ENCODE data around the gene PACSIN1.

Gene PACSIN1

DNA sequence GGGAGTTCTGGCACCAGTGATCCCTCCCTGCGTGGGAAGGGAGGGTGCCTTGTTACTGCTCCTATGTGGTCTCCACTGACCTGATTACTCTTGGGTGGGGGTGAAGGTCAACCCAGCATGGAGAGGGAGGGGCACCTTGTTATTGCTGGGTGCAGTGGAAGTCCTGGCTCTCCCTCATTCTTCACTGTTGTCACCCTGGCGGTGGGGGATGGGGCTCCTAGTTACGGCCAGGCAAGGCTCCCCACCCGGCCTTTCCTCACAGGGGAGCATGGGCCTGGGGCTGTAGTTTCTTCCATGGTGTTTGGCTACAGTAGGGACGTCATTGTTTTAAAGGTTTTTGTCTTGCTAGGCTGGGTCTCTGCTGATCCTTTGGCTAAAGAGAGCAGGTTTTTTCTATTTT, 40.8 kb downstream of the PACSIN1 start:
- Histone ChIP-seq H3K27ac (ENCODE audit: low read depth, low read length) (no peak overlapping the region), H3K4me3 (ENCODE audit: insufficient read depth, low read length, poor library complexity, severe bottlenecking) (no peak overlapping the region), H3K27me3 (ENCODE audit: low read length) (no peaks in the 10 kb centered on the region), H3K36me3 (ENCODE audit: low read length) (peaks cover 7% of the 10 kb centered on the region), H4K20me1 (ENCODE audit: low read depth, low read length) (no peaks in the 10 kb centered on the region), H3K9me2 (replicated peaks; ENCODE audit: insufficient read depth, low read length) (no peaks in the 10 kb centered on the region), H3K9me3 (ENCODE audit: insufficient read depth, low read length) (peaks cover 5% of the 10 kb centered on the region; the same call in 1 of the 2 replicates), H3K9ac (ENCODE audit: low read length) (no peak overlapping the region), H3K79me2 (ENCODE audit: insufficient read depth, low read length) (no peaks in the 10 kb centered on the region), H2AFZ (ENCODE audit: low read depth, low read length, severe bottlenecking) (no peak overlapping the region), H3K4me2 (ENCODE audit: low read depth, low read length, poor library complexity, severe bottlenecking) (no peak overlapping the region), H3F3A (ENCODE audit: insufficient read depth) (peaks cover 8% of the 10 kb centered on the region)
- TF ChIP-seq EZH2phosphoT487 (conservative IDR thresholded peaks at IDR 0.05; ENCODE audit: low read length) (no peak), CTCF (IDR thresholded peaks at IDR 0.05; ENCODE audit: insufficient read depth, low read length, poor library complexity, severe bottlenecking) (no peak)

DNA sequence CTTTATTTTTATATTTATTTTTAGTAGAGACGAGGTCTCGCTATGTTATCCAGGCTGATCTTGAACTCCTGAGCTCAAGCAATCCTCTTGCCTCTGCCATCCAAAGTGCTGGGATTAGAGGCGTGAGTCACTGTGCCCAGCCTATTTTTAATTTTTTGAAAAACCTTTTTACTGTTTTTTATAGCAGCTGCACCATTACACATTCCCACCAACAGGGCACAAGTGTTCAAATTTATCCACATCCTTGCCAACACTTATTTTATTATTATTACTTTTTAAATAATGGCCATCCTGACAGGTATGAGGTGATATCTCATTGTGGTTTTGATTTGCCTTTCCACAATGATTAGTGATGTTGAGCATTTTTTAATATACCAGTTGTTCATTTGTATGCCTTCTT, 42.5 kb downstream of the PACSIN1 start:
- peaks cover 5% of the 10 kb centered on the region; the same call in 1 of the 2 replicates for H3K9me3 ChIP-seq (ENCODE audit: insufficient read depth, low read length)
- H3K9ac ChIP-seq (ENCODE audit: low read length) = no peak overlapping the region
- no peak overlapping the region for H3K4me3 ChIP-seq (ENCODE audit: insufficient read depth, low read length, poor library complexity, severe bottlenecking)
- H3K36me3 ChIP-seq (ENCODE audit: low read length) = peaks cover 7% of the 10 kb centered on the region
- H3K27ac ChIP-seq (ENCODE audit: low read depth, low read length) = no peak overlapping the region
- H3K4me2 ChIP-seq (ENCODE audit: low read depth, low read length, poor library complexity, severe bottlenecking) = no peak overlapping the region
- no peak for TF ChIP-seq CTCF (IDR thresholded peaks at IDR 0.05; ENCODE audit: insufficient read depth, low read length, poor library complexity, severe bottlenecking)
- TF ChIP-seq EZH2phosphoT487 (conservative IDR thresholded peaks at IDR 0.05; ENCODE audit: low read length) = no peak
- no peak overlapping the region for H2AFZ ChIP-seq (ENCODE audit: low read depth, low read length, severe bottlenecking)
- no peaks in the 10 kb centered on the region for H3K9me2 ChIP-seq (replicated peaks; ENCODE audit: insufficient read depth, low read length)
- H3K27me3 ChIP-seq (ENCODE audit: low read length) = no peaks in the 10 kb centered on the region
- H3K79me2 ChIP-seq (ENCODE audit: insufficient read depth, low read length) = no peaks in the 10 kb centered on the region
- no peaks in the 10 kb centered on the region; the same call in 1 of the 2 replicates for H4K20me1 ChIP-seq (ENCODE audit: low read depth, low read length)
- peaks cover 8% of the 10 kb centered on the region for H3F3A ChIP-seq (ENCODE audit: insufficient read depth)

DNA sequence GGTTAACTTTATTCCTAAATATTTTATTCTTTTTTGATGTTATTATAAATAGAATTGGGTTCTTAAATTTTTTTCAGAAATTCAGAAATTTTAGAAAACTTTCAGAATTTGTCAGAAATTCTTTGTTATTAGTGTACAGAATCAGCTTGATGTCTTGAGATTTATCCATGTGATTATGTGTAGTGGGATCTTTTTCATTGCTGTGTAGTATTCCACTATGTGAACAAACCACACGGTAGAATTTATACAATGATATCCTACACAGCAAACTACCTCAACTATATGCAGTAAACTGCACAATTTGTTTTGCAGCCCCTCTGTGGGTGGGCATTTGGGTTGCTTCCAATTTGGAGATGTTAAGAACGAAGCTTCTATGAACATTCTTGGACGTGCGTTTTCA, 43.9 kb downstream of the PACSIN1 start:
- no peaks in the 10 kb centered on the region for H3K27me3 ChIP-seq (ENCODE audit: low read length)
- H3K9ac ChIP-seq (ENCODE audit: low read length) = no peak overlapping the region
- H4K20me1 ChIP-seq (ENCODE audit: low read depth, low read length) = no peaks in the 10 kb centered on the region; the same call in 1 of the 2 replicates
- H3K27ac ChIP-seq (ENCODE audit: low read depth, low read length) = no peak overlapping the region
- H3K4me2 ChIP-seq (ENCODE audit: low read depth, low read length, poor library complexity, severe bottlenecking) = no peak overlapping the region
- H2AFZ ChIP-seq (ENCODE audit: low read depth, low read length, severe bottlenecking) = no peak overlapping the region
- H3K79me2 ChIP-seq (ENCODE audit: insufficient read depth, low read length) = no peaks in the 10 kb centered on the region
- TF ChIP-seq CTCF (IDR thresholded peaks at IDR 0.05; ENCODE audit: insufficient read depth, low read length, poor library complexity, severe bottlenecking) = no peak
- TF ChIP-seq EZH2phosphoT487 (conservative IDR thresholded peaks at IDR 0.05; ENCODE audit: low read length) = no peak
- peaks cover 7% of the 10 kb centered on the region for H3K36me3 ChIP-seq (ENCODE audit: low read length)
- H3K9me2 ChIP-seq (replicated peaks; ENCODE audit: insufficient read depth, low read length) = no peaks in the 10 kb centered on the region
- peaks cover 5% of the 10 kb centered on the region; the same call in 1 of the 2 replicates for H3K9me3 ChIP-seq (ENCODE audit: insufficient read depth, low read length)
- H3F3A ChIP-seq (ENCODE audit: insufficient read depth) = peaks cover 4% of the 10 kb centered on the region; the same call in 1 of the 2 replicates
- H3K4me3 ChIP-seq (ENCODE audit: insufficient read depth, low read length, poor library complexity, severe bottlenecking) = no peak overlapping the region

All from SU-DHL-6 (cell line).